ENCODE results near the gene PCMT1. TPM values are rescaled to one million over a fixed set of nuclear protein-coding genes. Genes with fewer than 3 reads are reported as not detected.

Gene PCMT1
- total and polyA plus RNA-seq, 2 of the 13 experiments (the other 11 are each of a cell fraction or from before 2014, with no cell fraction given), result 112 to 169 TPM

GRCh38 chr6:149746147-149746946, 3.2 kb upstream of the PCMT1 start, which contains the start of gene NUP43:
NUP43 (minus strand) TSS chr6:149746529; CDS start chr6:149746495, 34 bp downstream.
- Histone ChIP-seq H3K79me2 (ENCODE audit: insufficient read depth, low read length) (peaks cover 35% of the 10 kb centered on the region), H3K9me3 (ENCODE audit: low read length) (no peaks in the 10 kb centered on the region), H3K27ac (ENCODE audit: extremely low read length, insufficient read depth, low read length) (peak within 1 kb of the TSS; percentile 84), H3K4me1 (ENCODE audit: insufficient read depth, low read length) (peaks cover 33% of the 10 kb centered on the region), H3K36me3 (replicated peaks in 1 of 2; ENCODE audit: control insufficient read depth in 1 of 2, insufficient read depth in 2 of 2, low read length in 2 of 2) (peaks cover 3 to 22% of the 10 kb centered on the region in 2 experiments; a peak in 4 of 5 replicates), H3K4me3 (replicated peaks in 1 of 3; ENCODE audit: insufficient read depth in 1 of 3, low read depth in 2 of 3, low read length in 3 of 3) (peak within 1 kb of the TSS; percentile 78 to 98 (median 92)), H2AFZ (ENCODE audit: low read length) (peak within 1 kb of the TSS; percentile 81), H3K4me2 (ENCODE audit: low read depth, low read length) (peak within 1 kb of the TSS; percentile 82), H3K9ac (ENCODE audit: insufficient read depth, low read depth, low read length) (peak within 1 kb of the TSS; percentile 91), H4K20me1 (ENCODE audit: insufficient read depth, low read length) (peaks cover 13% of the 10 kb centered on the region), H3K27me3 (ENCODE audit: control insufficient read depth in 1 of 2, insufficient read depth in 2 of 2, low read length in 2 of 2) (no peaks in the 10 kb centered on the region; a peak in 1 of 5 replicates)
- FAIRE-seq (peak; percentile 85), DNase-seq (ENCODE audit: low spot score) (peak; percentile 95), ATAC-seq (peak; percentile 73)
- BruUV-seq (replicated peaks), result TSS peak; percentile 62
- WGBS (ENCODE audit: low lambda C conversion rate), result 3% methylated on average over 31 of the region's 41 CpGs
- POLR2A ChIA-PET, result interaction anchor here (1.0 to 7.6 kb wide), 3 partner anchors 10 to 29 kb away, joined by 3 to 77 read pairs (median 4); partner anchors contain the start of gene LATS1
- CTCF ChIA-PET (ENCODE audit: low intra/inter-chr PET ratio, low total read pairs), result interaction anchor here (1.3 kb wide), 1 partner anchor 23 kb away, joined by 3 read pairs; no protein-coding TSS in a partner anchor
- in situ Hi-C loops (cut with HindIII; ENCODE audit: extremely low pct_ligation_motif_present, low pct_unique_long_range_greater_than_20kb) (no loop called here), intact Hi-C loops (cut with micrococcal nuclease; ENCODE audit: unreplicated experiment) (loop anchor here (1.0 to 5.0 kb wide), 2 partner anchors 22 to 116 kb away; partner anchors contain the start of gene LRP11)
- TF ChIP-seq NFAT5 (CRISPR knock-in tag; IDR thresholded peaks at IDR 0.05), result peak; percentile 59; the same call in 1 of the 2 replicates
- no peak for TF ChIP-seq STAT6 (CRISPR knock-in tag; IDR thresholded peaks at IDR 0.05; ENCODE audit: borderline replicate concordance)
- TF ChIP-seq CREB3 (CRISPR knock-in tag; IDR thresholded peaks at IDR 0.05), result 0 out of 2 replicates have a peak, but pooled peaks have one; percentile 72
- TF ChIP-seq RBFOX2 (IDR thresholded peaks at IDR 0.05; ENCODE audit: low read depth, low read length), result peak; percentile 61
- no peak for TF ChIP-seq ZBTB7A (CRISPR knock-in tag; IDR thresholded peaks at IDR 0.05)
- peak; percentile 59; the same call in 1 of the 2 replicates for TF ChIP-seq DPF2 (CRISPR knock-in tag; IDR thresholded peaks at IDR 0.05; ENCODE audit: borderline replicate concordance, low read depth)
- no peak for TF ChIP-seq HIC2 (CRISPR knock-in tag; IDR thresholded peaks at IDR 0.05; ENCODE audit: low read depth)
- peak; percentile 76; the same call in 1 of the 2 replicates for TF ChIP-seq NR2C2 (CRISPR knock-in tag; IDR thresholded peaks at IDR 0.05; ENCODE audit: borderline replicate concordance)
- TF ChIP-seq ZNF12 (CRISPR knock-in tag; IDR thresholded peaks at IDR 0.05), result peak; percentile 94
- peak; percentile 75; the same call in 1 of the 2 replicates for TF ChIP-seq ZNF253 (CRISPR knock-in tag; IDR thresholded peaks at IDR 0.05; ENCODE audit: borderline replicate concordance)
